ENCODE results near the gene CTTN. TPM values are rescaled to one million over a fixed set of nuclear protein-coding genes. Genes with fewer than 3 reads are reported as not detected.
A peak's percentile ranks its signal among the peaks of the same experiment; 100 is the strongest.

The CTTN gene
- total and polyA plus RNA-seq, 2 of the 13 experiments (the other 11 are each of a cell fraction or from before 2014, with no cell fraction given) = 84.4 to 114 TPM

- FAIRE-seq = no peak
- CTCF ChIA-PET (ENCODE audit: low intra/inter-chr PET ratio, low total read pairs) = no interaction called here
Measured at GRCh38 chr11:70409871-70410270, 11.5 kb downstream of the CTTN start.

GRCh38 chr11:70410276-70411205 lies 12.2 kb downstream of the CTTN start:
- 97% methylated on average over 15 of the region's 29 CpGs for WGBS (ENCODE audit: low lambda C conversion rate)
- H2AFZ ChIP-seq (ENCODE audit: low read length) = no peak overlapping the region
- intact Hi-C loops (cut with micrococcal nuclease; ENCODE audit: unreplicated experiment) = no loop called here
- DNase-seq (ENCODE audit: low spot score) (no peak), ATAC-seq (no peak), FAIRE-seq (no peak)
- H4K20me1 ChIP-seq (ENCODE audit: insufficient read depth, low read length) = peaks cover 7% of the 10 kb centered on the region; the same call in 1 of the 2 replicates
- no peak overlapping the region for H3K9ac ChIP-seq (ENCODE audit: insufficient read depth, low read depth, low read length)
- ChIA-PET POLR2A (no interaction called here), CTCF (ENCODE audit: low intra/inter-chr PET ratio, low total read pairs) (no interaction called here)
- no peak overlapping the region for H3K4me2 ChIP-seq (ENCODE audit: low read depth, low read length)
- TF ChIP-seq AGO2 (optimal IDR thresholded peaks at IDR 0.05; ENCODE audit: low read depth, low read length) (peak; percentile 15), ZNF577 (CRISPR knock-in tag; IDR thresholded peaks at IDR 0.05; ENCODE audit: borderline replicate concordance, low read depth) (no peak)
- in situ Hi-C loops (cut with HindIII; ENCODE audit: extremely low pct_ligation_motif_present, low pct_unique_long_range_greater_than_20kb) = no loop called here
- peaks cover 4% of the 10 kb centered on the region for H3K79me2 ChIP-seq (ENCODE audit: insufficient read depth, low read length)
- H3K36me3 ChIP-seq (replicated peaks in 1 of 2; ENCODE audit: control insufficient read depth in 1 of 2, insufficient read depth in 2 of 2, low read length in 2 of 2) = peaks cover 55 to 94% of the 10 kb centered on the region in 2 experiments
- H3K4me3 ChIP-seq (replicated peaks in 1 of 3; ENCODE audit: insufficient read depth in 1 of 3, low read depth in 2 of 3, low read length in 3 of 3) = no peak overlapping the region
- BruUV-seq (replicated peaks) = no TSS peak
- no peaks in the 10 kb centered on the region for H3K4me1 ChIP-seq (ENCODE audit: insufficient read depth, low read length)
- no peak overlapping the region for H3K27ac ChIP-seq (ENCODE audit: extremely low read length, insufficient read depth, low read length)
- no peaks in the 10 kb centered on the region for H3K27me3 ChIP-seq (ENCODE audit: control insufficient read depth in 1 of 2, insufficient read depth in 2 of 2, low read length in 2 of 2)
- H3K9me3 ChIP-seq (ENCODE audit: low read length) = no peaks in the 10 kb centered on the region

More at GRCh38 chr11:70409871-70410270, 11.5 kb downstream of the CTTN start:
- no peaks in the 10 kb centered on the region for H3K27me3 ChIP-seq (ENCODE audit: control insufficient read depth in 1 of 2, insufficient read depth in 2 of 2, low read length in 2 of 2)
- no peak overlapping the region for H3K4me3 ChIP-seq (replicated peaks in 1 of 3; ENCODE audit: insufficient read depth in 1 of 3, low read depth in 2 of 3, low read length in 3 of 3)
- peaks cover 7% of the 10 kb centered on the region; the same call in 1 of the 2 replicates for H4K20me1 ChIP-seq (ENCODE audit: insufficient read depth, low read length)
- in situ Hi-C loops (cut with HindIII; ENCODE audit: extremely low pct_ligation_motif_present, low pct_unique_long_range_greater_than_20kb) = no loop called here
- no peak overlapping the region for H3K4me2 ChIP-seq (ENCODE audit: low read depth, low read length)
- no TSS peak for BruUV-seq (replicated peaks)
- H3K27ac ChIP-seq (ENCODE audit: extremely low read length, insufficient read depth, low read length) = no peak overlapping the region
- 98% methylated on average over 4 of the region's 7 CpGs for WGBS (ENCODE audit: low lambda C conversion rate)
- no peaks in the 10 kb centered on the region for H3K4me1 ChIP-seq (ENCODE audit: insufficient read depth, low read length)
- H3K9me3 ChIP-seq (ENCODE audit: low read length) = no peaks in the 10 kb centered on the region
- POLR2A ChIA-PET = no interaction called here
- no peak for DNase-seq (ENCODE audit: low spot score)
- ATAC-seq = no peak
- H3K79me2 ChIP-seq (ENCODE audit: insufficient read depth, low read length) = peaks cover 7% of the 10 kb centered on the region
- H3K9ac ChIP-seq (ENCODE audit: insufficient read depth, low read depth, low read length) = no peak overlapping the region
- intact Hi-C loops (cut with micrococcal nuclease; ENCODE audit: unreplicated experiment) = no loop called here
- peaks cover 53 to 93% of the 10 kb centered on the region in 2 experiments for H3K36me3 ChIP-seq (replicated peaks in 1 of 2; ENCODE audit: control insufficient read depth in 1 of 2, insufficient read depth in 2 of 2, low read length in 2 of 2)
- no peak overlapping the region for H2AFZ ChIP-seq (ENCODE audit: low read length)
- TF ChIP-seq MAFF (IDR thresholded peaks at IDR 0.05; ENCODE audit: low read depth, low read length) (peak; percentile 65), GATAD1 (CRISPR knock-in tag; IDR thresholded peaks at IDR 0.05) (no peak), CSRNP2 (CRISPR knock-in tag; conservative IDR thresholded peaks at IDR 0.05; ENCODE audit: low read depth) (no peak), MAFK (conservative IDR thresholded peaks at IDR 0.05 in 1 of 2, IDR thresholded peaks at IDR 0.05 in 1 of 2; ENCODE audit: low read length in 2 of 2) (peak; percentile 66 to 84)

All from HepG2 (cell line).